Stomach smooth muscle (tissue), 2 donors: ENCODE results near the gene RBBP5.

Experiments used
- H3K27ac ChIP-seq: one replicate; pipeline ENCODE4 v1.7.0; 2013; ENCODE audit warnings: mild to moderate bottlenecking, low read length, inconsistent platforms
- H3K27me3 ChIP-seq, 2 donors: one replicate each; pipeline ENCODE4 v1.7.0; 2013; ENCODE audit warnings: low read length in 2 of 2; ENCODE audit not compliant: insufficient read depth in 2 of 2, control insufficient read depth in 1 of 2
- H3K36me3 ChIP-seq, 2 donors: one replicate each; pipeline ENCODE4 v1.7.0; 2013; ENCODE audit warnings: low read length in 2 of 2; ENCODE audit not compliant: control insufficient read depth in 2 of 2, insufficient read depth in 2 of 2
- H3K4me1 ChIP-seq: one replicate; pipeline ENCODE4 v1.7.0; 2013; ENCODE audit warnings: low read length; ENCODE audit not compliant: control insufficient read depth, insufficient read depth
- H3K4me3 ChIP-seq, 2 donors: one replicate each; pipeline ENCODE4 v1.7.0; 2013; ENCODE audit warnings: low read length in 2 of 2
- H3K9ac ChIP-seq, 2 donors: one replicate each; pipeline ENCODE4 v1.7.0; 2013; ENCODE audit warnings: low read length in 2 of 2, mild to moderate bottlenecking in 1 of 2
- H3K9me3 ChIP-seq, 2 donors: one replicate each; pipeline ENCODE4 v1.7.0; 2013; ENCODE audit warnings: low read length in 2 of 2; ENCODE audit not compliant: control insufficient read depth in 2 of 2
- donor health status: healthy.
- donor health status: Pancreatic carcinoma.

RBBP5 gene

GRCh38 chr1:205066141-205066818, 55.5 kb downstream of the RBBP5 start:
- Histone ChIP-seq H3K4me3 (no peak overlapping the region), H3K9ac (no peak overlapping the region), H3K27ac (no peak overlapping the region), H3K27me3 (no peaks in the 10 kb centered on the region), H3K36me3 (no peaks in the 10 kb centered on the region), H3K4me1 (peaks cover 2% of the 10 kb centered on the region), H3K9me3 (no peaks in the 10 kb centered on the region)

DNA sequence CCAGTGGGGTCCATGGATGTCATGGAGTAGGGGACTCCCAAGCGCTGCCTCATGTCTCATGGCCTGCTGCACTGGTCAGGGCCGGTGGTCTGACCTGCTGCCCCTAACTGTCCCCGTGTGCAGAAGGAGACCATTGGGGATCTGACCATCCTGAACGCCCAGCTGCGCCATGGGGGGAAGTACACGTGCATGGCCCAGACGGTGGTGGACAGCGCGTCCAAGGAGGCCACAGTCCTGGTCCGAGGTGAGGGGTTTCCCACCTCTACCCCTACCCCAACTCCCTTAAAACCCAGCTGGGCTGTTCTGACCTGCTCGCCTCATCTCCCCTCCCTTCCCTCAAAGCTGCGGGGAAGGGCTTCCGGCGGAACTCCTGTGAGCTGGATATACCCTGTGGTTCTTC, 56.1 kb downstream of the RBBP5 start:
- H3K9ac ChIP-seq, result no peak overlapping the region
- peaks cover 2% of the 10 kb centered on the region for H3K4me1 ChIP-seq
- no peaks in the 10 kb centered on the region for H3K9me3 ChIP-seq
- H3K4me3 ChIP-seq, result no peak overlapping the region
- H3K27me3 ChIP-seq, result no peaks in the 10 kb centered on the region
- no peak overlapping the region for H3K27ac ChIP-seq
- no peaks in the 10 kb centered on the region for H3K36me3 ChIP-seq

DNA sequence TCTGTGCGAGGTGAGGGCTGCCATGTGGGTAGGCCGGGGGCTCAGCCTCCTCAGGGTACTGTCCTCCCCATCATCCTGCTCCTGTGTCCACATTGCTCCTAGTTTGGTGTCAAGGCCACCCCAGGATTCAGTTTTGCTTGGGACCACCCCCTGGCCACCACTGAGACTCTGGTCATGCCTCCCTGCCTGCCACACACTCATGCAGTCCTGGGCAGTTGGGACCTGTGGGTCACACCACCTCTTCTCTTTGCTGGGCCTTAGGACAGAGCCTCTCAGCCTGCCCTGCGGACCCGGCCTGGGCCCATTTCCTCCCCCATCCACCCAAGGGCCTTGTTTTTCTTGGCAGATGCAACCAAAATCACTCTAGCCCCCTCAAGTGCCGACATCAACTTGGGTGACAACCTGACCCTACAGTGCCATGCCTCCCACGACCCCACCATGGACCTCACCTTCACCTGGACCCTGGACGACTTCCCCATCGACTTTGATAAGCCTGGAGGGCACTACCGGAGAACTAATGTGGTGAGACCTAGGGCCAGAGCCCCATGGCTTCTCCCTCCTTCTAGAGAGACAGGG, 56.9 kb downstream of the RBBP5 start:
- Histone ChIP-seq H3K9me3 (no peaks in the 10 kb centered on the region), H3K4me3 (no peak overlapping the region), H3K36me3 (no peaks in the 10 kb centered on the region), H3K27ac (no peak overlapping the region), H3K27me3 (no peaks in the 10 kb centered on the region), H3K4me1 (peaks cover 2% of the 10 kb centered on the region), H3K9ac (no peak overlapping the region)

GRCh38 chr1:205064301-205064700, 57.5 kb downstream of the RBBP5 start:
- H3K9me3 ChIP-seq, result no peaks in the 10 kb centered on the region
- peaks cover 2% of the 10 kb centered on the region for H3K4me1 ChIP-seq
- no peak overlapping the region for H3K9ac ChIP-seq
- H3K27ac ChIP-seq, result no peak overlapping the region
- no peaks in the 10 kb centered on the region for H3K27me3 ChIP-seq
- H3K4me3 ChIP-seq, result no peak overlapping the region
- H3K36me3 ChIP-seq, result no peaks in the 10 kb centered on the region

DNA sequence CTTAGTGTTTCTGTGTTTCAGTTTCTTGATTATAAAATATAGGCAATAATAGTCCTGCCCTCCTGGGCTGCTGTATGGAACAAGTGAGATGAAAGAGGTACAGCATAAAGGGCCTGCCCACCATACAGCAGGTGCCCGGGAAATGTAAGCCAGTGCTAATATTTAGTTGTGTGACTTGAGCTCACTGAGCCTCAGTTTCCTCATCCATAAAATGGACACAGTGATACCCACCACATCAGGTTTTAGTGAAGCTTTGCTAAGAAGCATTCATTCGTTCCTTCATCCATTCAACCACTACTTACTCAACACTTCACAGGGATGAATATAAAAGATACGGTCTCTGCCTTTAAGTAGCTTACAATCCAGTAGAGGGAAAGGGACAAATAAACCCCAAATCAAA, 58.9 kb downstream of the RBBP5 start:
- no peaks in the 10 kb centered on the region for H3K9me3 ChIP-seq
- no peak overlapping the region for H3K9ac ChIP-seq
- H3K27me3 ChIP-seq, result no peaks in the 10 kb centered on the region
- H3K4me1 ChIP-seq, result peaks cover 2% of the 10 kb centered on the region
- no peaks in the 10 kb centered on the region for H3K36me3 ChIP-seq
- H3K4me3 ChIP-seq, result no peak overlapping the region
- no peak overlapping the region for H3K27ac ChIP-seq

DNA sequence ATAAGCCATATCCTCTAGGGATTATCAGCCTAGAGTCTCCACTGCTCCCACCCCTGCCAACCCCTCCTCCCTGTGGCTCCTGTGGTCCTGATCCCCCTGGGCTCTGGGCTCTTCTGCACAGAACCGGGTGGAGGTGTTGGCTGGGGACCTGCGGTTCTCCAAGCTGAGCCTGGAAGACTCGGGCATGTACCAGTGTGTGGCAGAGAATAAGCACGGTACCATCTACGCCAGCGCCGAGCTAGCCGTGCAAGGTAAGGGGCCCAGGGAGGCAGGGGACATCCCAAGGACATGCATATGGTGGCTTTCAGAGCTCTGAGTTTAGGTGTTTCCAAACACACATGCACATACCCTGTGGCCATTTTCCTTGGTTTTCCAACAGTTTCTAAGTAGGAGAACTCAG, 59.5 kb downstream of the RBBP5 start:
- H3K4me3 ChIP-seq, result no peak overlapping the region
- no peaks in the 10 kb centered on the region for H3K36me3 ChIP-seq
- no peaks in the 10 kb centered on the region for H3K27me3 ChIP-seq
- H3K27ac ChIP-seq, result no peak overlapping the region
- H3K9ac ChIP-seq, result no peak overlapping the region
- H3K4me1 ChIP-seq, result peaks cover 2% of the 10 kb centered on the region
- H3K9me3 ChIP-seq, result no peaks in the 10 kb centered on the region

- Histone ChIP-seq H3K27me3 (no peaks in the 10 kb centered on the region), H3K27ac (no peak overlapping the region), H3K4me1 (peaks cover 2% of the 10 kb centered on the region), H3K36me3 (no peaks in the 10 kb centered on the region), H3K9ac (no peak overlapping the region), H3K9me3 (no peaks in the 10 kb centered on the region), H3K4me3 (no peak overlapping the region)
These were observed 60.1 kb downstream of the RBBP5 start for GRCh38 chr1:205061665-205062069.

GRCh38 chr1:205061227-205061626, 60.6 kb downstream of the RBBP5 start:
- Histone ChIP-seq H3K27ac (no peak overlapping the region), H3K27me3 (no peaks in the 10 kb centered on the region), H3K36me3 (no peaks in the 10 kb centered on the region), H3K4me1 (peaks cover 2% of the 10 kb centered on the region), H3K4me3 (no peak overlapping the region), H3K9me3 (no peaks in the 10 kb centered on the region), H3K9ac (no peak overlapping the region)

- Histone ChIP-seq H3K27ac (no peak overlapping the region), H3K36me3 (no peaks in the 10 kb centered on the region)
These were observed 61.0 kb downstream of the RBBP5 start for GRCh38 chr1:205060746-205061145.

GRCh38 chr1:205059660-205060059, 62.1 kb downstream of the RBBP5 start:
- Histone ChIP-seq H3K4me3 (no peak overlapping the region), H3K9ac (no peak overlapping the region), H3K9me3 (no peaks in the 10 kb centered on the region), H3K4me1 (peaks cover 2% of the 10 kb centered on the region), H3K27ac (no peak overlapping the region), H3K36me3 (no peaks in the 10 kb centered on the region), H3K27me3 (no peaks in the 10 kb centered on the region)

More at GRCh38 chr1:205060746-205061145, 61.0 kb downstream of the RBBP5 start:
- Histone ChIP-seq H3K4me3 (no peak overlapping the region), H3K9me3 (no peaks in the 10 kb centered on the region), H3K27me3 (no peaks in the 10 kb centered on the region), H3K9ac (no peak overlapping the region), H3K4me1 (peaks cover 2% of the 10 kb centered on the region)

DNA sequence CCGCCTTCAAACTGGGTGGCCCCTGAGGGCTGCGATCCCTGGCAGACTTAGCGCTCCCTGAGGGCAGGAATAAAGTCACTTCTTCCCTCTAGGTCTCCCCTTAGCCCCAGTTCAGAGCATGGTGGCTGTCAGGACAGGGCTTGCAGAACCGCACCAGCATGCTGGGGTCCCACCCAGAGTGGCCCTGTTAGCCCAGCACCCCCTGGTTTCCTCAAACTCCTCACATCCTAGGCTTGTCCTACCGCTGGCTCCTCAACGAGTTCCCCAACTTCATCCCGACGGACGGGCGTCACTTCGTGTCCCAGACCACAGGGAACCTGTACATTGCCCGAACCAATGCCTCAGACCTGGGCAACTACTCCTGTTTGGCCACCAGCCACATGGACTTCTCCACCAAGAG, 62.9 kb downstream of the RBBP5 start:
- no peaks in the 10 kb centered on the region for H3K9me3 ChIP-seq
- no peak overlapping the region for H3K4me3 ChIP-seq
- H3K9ac ChIP-seq, result no peak overlapping the region
- H3K36me3 ChIP-seq, result no peaks in the 10 kb centered on the region
- H3K4me1 ChIP-seq, result peaks cover 2% of the 10 kb centered on the region
- no peak overlapping the region for H3K27ac ChIP-seq
- H3K27me3 ChIP-seq, result no peaks in the 10 kb centered on the region
